Type B pancreatic cell (in vitro differentiated cells): ENCODE measurements around the gene PHC2. TPM values are rescaled to one million over a fixed set of nuclear protein-coding genes. Genes with fewer than 3 reads are reported as not detected.

Source experiments
- DNase-seq: peaks from one replicate; pipeline ENCODE4 v3.0.0; 2021; ENCODE audit warnings: mixed read lengths; ENCODE audit not compliant: unreplicated experiment; ENCODE audit errors: extremely low spot score
- H3K27ac Mint-ChIP-seq: 2 replicates; pipeline ENCODE4 v1.8.0; 2021; ENCODE audit warnings: mild to moderate bottlenecking, mixed read lengths
- H3K27me3 Mint-ChIP-seq: 2 replicates; pipeline ENCODE4 v1.8.0; 2021; ENCODE audit warnings: mixed read lengths
- H3K36me3 Mint-ChIP-seq: 2 replicates; pipeline ENCODE4 v1.8.0; 2021; ENCODE audit warnings: mixed read lengths
- H3K4me1 Mint-ChIP-seq: one replicate; pipeline ENCODE4 v1.8.0; 2021; ENCODE audit warnings: mixed read lengths; ENCODE audit not compliant: unreplicated experiment
- H3K4me3 Mint-ChIP-seq: 2 replicates; pipeline ENCODE4 v1.8.0; 2021; ENCODE audit warnings: mild to moderate bottlenecking, mixed read lengths
- H3K9me3 Mint-ChIP-seq: 2 replicates; pipeline ENCODE4 v1.8.0; 2021; ENCODE audit warnings: mixed read lengths
- total RNA-seq: library from RNA; stranded (reverse); gene quantifications from 2 replicates; pipeline ENCODE4 v1.2.1, GENCODE V29; 2021; ENCODE audit warnings: low replicate concordance
- TF ChIP-seq, protein P1 (sequence below): fragments of 200-600 bp; sonication (generic); conservative IDR thresholded peaks from 2 replicates; pipeline ENCODE4 v1.5.0; 2021; ENCODE audit warnings: antibody characterized with exemption, mild to moderate bottlenecking

Gene PHC2
- total RNA-seq, 1 donor from 2014 or later = 106 TPM

DNA sequence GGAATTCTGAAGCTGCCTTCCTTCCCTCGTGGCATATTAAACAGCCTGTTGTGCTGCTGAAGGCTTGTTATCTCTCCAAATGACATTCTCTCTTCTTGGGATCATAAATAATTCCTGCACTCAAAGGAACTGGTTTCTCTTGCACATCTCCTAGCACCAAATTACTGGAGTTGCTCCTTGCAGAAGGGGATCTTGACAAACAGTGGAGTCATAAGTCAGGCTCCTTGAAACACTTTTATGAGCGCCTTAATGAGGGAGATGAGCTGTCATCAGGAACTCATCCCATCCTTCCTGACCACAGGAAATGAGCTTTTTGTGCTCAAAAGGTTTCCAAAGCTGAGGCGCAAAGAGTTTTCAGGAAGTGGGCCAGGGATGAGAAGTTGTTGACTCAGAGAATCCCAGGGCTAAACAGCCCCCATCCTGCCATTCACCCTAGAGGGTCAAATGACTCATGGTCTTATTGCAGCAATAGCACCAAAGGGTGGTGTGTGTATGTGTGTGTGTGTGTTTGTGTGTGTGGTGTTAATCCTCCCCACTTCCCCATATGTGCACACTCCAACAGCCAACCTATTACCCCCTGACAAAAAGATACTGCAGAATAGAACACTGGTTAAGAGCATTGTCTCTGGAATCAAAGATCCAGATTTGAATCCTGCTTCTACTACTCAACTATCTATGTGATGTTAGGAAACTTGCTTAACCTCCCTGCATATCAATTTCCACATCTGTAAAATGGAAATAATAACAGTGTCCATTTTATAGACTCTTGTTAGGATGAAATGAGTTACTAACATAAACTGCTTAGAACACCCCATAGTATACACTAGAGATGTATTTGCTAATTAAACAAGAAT, 2.8 kb upstream of the PHC2 start:
- peaks cover 38% of the 10 kb centered on the region for H3K4me1 Mint-ChIP-seq
- H3K27ac Mint-ChIP-seq = peak overlapping the region; percentile 21
- DNase-seq = no peak
- no peaks in the 10 kb centered on the region for H3K9me3 Mint-ChIP-seq
- no peak overlapping the region for H3K4me3 Mint-ChIP-seq
- no peaks in the 10 kb centered on the region for H3K36me3 Mint-ChIP-seq
- no peaks in the 10 kb centered on the region for H3K27me3 Mint-ChIP-seq
- TF ChIP-seq, protein P1, sequence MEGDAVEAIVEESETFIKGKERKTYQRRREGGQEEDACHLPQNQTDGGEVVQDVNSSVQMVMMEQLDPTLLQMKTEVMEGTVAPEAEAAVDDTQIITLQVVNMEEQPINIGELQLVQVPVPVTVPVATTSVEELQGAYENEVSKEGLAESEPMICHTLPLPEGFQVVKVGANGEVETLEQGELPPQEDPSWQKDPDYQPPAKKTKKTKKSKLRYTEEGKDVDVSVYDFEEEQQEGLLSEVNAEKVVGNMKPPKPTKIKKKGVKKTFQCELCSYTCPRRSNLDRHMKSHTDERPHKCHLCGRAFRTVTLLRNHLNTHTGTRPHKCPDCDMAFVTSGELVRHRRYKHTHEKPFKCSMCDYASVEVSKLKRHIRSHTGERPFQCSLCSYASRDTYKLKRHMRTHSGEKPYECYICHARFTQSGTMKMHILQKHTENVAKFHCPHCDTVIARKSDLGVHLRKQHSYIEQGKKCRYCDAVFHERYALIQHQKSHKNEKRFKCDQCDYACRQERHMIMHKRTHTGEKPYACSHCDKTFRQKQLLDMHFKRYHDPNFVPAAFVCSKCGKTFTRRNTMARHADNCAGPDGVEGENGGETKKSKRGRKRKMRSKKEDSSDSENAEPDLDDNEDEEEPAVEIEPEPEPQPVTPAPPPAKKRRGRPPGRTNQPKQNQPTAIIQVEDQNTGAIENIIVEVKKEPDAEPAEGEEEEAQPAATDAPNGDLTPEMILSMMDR = no peak

DNA sequence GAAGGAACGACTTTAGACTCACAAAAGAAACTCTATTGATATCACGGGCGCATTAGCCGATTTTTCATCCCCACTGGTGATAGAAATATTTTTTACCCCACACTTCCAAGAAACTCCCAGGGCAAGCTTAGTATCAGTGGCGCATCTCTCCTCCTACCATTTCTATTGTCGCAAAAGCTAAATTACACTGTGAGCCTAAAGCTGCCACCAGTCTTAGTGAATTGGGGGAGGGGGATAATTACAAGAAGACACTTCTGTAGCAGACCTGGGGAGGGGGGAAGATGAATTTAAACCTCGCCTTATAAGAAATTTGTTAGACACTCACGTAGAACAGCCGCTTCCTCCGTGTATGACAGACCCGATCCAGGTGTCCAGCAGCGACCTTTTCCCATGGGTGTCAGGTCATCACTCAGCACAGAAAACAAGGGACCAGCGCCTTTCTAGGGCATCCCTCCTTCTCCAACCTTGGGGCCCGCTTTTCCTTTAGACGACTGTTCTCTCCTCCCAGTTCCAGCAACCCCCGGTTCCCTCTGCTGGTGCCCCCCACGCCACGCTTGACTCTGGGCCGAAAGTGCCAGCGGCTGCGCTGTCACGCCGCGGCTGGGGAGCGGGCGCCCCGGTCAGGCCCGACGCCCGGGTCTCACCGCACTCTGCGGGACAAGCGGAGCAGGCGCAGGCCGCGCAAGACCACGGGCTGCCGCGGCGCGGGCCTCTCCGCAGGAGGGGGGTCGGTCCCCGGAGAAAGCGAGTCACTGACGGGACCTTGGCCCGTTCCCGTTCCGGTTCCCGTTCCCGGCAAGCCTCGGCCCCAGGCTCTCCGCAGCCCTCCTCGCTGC, 821 bp downstream of the PHC2 start:
- TF ChIP-seq, protein P1 = no peak
- no peak overlapping the region for H3K27ac Mint-ChIP-seq
- H3K4me1 Mint-ChIP-seq = peaks cover 22% of the 10 kb centered on the region
- H3K36me3 Mint-ChIP-seq = peaks cover 6% of the 10 kb centered on the region
- H3K9me3 Mint-ChIP-seq = no peaks in the 10 kb centered on the region
- H3K4me3 Mint-ChIP-seq = no peak overlapping the region
- H3K27me3 Mint-ChIP-seq = peaks cover 2% of the 10 kb centered on the region
- peak; percentile 74 for DNase-seq

DNA sequence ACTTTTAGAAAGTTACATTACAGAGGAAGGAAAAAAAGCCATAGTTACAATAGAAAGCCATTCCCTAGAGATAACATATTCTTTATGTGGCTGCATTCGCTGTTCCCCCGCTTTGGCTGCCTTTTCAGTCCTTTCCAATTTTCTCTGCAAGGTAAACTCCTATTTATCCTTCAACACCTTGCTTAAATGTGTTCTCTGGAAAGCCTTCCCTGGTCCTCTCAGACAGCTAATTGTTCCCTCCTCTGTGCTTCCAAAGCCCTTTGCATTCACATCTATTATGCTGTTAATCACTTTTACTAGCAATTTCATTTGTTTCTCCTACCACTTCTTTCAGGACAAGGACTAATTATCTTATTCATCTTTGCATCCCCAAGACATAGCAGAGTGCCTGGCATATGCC, 1.6 kb downstream of the PHC2 start:
- Mint-ChIP-seq H3K4me3 (no peak overlapping the region), H3K27ac (no peak overlapping the region), H3K36me3 (peaks cover 6% of the 10 kb centered on the region), H3K4me1 (peaks cover 20% of the 10 kb centered on the region), H3K27me3 (peaks cover 2% of the 10 kb centered on the region), H3K9me3 (no peaks in the 10 kb centered on the region)
- TF ChIP-seq, protein P1 = no peak
- DNase-seq = no peak

DNA sequence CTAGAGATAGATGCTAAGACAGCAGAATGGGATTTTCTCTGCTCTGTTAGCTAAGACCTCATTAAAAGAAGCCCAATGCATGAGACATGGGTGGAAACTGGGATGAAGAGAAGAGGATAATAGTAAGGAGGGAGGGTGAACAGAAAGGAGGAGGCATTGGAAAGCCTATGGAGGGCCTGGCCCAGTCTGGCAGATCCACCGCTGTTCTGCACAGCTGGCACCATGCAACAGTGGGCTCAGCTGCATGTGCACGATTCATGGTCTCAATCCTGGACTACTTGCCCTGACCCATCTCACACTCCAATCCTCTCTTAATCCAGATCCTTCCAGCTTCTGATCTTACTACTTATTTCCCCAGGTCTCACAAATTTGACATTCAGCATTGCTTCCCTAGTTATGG, 2.2 kb downstream of the PHC2 start:
- H3K36me3 Mint-ChIP-seq = peaks cover 6% of the 10 kb centered on the region
- no peaks in the 10 kb centered on the region for H3K9me3 Mint-ChIP-seq
- H3K4me3 Mint-ChIP-seq = no peak overlapping the region
- TF ChIP-seq, protein P1 = no peak
- no peak overlapping the region for H3K27ac Mint-ChIP-seq
- no peak for DNase-seq
- peaks cover 16% of the 10 kb centered on the region for H3K4me1 Mint-ChIP-seq
- peaks cover 2% of the 10 kb centered on the region for H3K27me3 Mint-ChIP-seq

DNA sequence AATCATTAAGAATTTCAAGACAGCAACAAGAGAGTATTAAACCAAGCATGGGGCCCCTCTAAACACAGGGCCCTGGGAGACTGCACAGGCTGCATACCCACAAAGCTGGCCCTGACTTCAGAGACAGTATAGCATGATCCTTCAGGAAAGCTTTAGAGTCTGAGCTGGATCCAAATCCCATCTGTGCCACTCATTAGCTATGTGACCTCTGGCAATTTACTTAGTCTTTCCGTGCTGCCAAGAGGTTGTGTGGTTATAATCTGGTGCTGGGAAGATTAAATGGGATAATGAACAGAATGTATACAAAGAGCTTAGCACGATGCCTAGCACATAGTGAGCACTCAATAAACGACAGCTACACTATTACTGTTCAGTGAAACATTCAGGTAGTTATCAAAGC, 4.0 kb downstream of the PHC2 start:
- DNase-seq = no peak
- peaks cover 8% of the 10 kb centered on the region for H3K4me1 Mint-ChIP-seq
- no peak overlapping the region for H3K27ac Mint-ChIP-seq
- H3K4me3 Mint-ChIP-seq = no peak overlapping the region
- TF ChIP-seq, protein P1 = no peak
- H3K36me3 Mint-ChIP-seq = peaks cover 9% of the 10 kb centered on the region
- no peaks in the 10 kb centered on the region for H3K9me3 Mint-ChIP-seq
- H3K27me3 Mint-ChIP-seq = peaks cover 2% of the 10 kb centered on the region
